GM12873 (cell line): ENCODE data around the gene ALOX5.

ENCODE experiments used
- CTCF ChIP-seq: IDR thresholded peaks from 2 replicates; pipeline ENCODE4 v1.5.1; 2012; ENCODE audit warnings: low read depth, mild to moderate bottlenecking, moderate library complexity, low read length, control low read depth; ENCODE audit not compliant: insufficient read depth; ENCODE audit errors: missing control alignments

Gene ALOX5

DNA sequence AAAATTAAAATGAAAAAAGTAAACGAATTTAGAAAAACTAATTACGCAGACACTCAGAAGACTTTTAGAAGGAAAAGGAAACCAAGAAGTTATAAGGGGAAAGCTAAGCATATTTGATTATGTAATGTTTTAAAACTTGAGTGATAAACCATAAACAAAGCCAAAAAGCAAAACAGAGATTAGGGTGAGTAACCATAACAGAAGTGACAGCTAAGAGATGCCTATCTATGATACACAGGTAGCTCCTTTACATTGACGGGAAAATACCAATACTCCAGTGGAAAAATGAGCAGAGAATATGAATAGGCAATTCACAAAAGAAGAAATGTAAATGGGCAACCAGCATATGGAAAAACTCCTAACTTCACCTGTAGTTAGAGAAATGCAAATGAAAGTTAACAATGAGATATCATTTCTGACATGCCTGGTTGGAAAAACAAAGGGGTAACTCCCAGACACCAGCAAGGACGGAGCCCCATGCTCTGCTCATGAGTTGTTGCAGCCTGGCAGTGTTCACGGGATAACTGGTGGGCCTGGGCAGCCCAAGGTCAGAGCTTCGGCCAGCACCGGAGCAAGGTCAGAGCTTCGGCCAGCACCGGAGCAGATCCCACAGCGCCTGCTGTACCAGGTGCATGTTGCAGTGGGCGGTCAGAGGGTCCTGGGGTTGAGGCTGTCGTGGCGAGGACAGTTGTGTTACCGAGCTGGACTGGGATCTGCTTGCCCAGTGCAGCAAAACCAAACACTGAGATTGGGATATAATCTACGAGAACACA, 58.9 kb downstream of the ALOX5 start:
- TF ChIP-seq CTCF: no peak

- no peak for TF ChIP-seq CTCF
Observed at GRCh38 chr10:45433716-45434469, 59.9 kb downstream of the ALOX5 start.

DNA sequence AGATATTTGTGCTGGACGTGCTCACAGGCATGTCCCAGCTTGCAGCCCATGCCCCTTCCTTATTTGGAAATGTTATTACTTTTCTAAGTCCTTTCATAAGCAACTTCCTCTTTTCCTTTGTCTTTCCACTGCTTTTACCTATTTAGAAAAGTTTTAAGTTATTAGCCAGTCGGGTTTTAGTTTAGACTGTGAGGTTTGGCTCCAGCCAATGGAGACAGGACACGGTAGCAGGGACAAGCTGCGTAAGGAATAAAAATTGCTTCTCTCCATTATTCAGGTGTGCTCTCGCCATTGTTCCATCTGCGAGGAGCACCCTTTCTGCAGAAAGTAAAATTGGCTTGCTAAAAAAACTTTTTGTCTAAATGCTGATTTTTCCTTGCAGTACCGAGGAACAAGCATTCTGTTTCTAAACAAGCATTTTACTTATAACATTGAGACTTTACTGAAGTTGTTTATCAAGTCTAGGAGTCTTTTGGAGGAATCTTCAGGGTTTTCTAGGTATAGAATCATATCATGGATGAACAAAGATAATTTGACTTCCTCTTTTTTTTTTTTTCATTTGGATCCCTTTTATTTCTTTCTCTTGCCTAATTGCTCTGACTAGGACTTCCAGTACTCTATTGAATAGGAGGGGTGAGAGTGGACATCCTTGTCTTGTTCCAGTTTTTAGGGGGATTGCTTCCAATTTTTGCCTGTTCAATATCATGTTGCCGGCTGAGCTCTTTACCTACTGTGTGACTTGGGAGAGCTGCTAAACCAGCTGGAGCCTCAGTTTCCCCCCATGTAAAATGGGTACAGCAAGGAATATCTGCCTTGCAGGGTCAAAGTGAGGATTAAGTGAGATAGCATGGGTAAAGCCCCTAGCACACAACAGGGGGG, 63.8 kb downstream of the ALOX5 start:
- no peak for TF ChIP-seq CTCF

DNA sequence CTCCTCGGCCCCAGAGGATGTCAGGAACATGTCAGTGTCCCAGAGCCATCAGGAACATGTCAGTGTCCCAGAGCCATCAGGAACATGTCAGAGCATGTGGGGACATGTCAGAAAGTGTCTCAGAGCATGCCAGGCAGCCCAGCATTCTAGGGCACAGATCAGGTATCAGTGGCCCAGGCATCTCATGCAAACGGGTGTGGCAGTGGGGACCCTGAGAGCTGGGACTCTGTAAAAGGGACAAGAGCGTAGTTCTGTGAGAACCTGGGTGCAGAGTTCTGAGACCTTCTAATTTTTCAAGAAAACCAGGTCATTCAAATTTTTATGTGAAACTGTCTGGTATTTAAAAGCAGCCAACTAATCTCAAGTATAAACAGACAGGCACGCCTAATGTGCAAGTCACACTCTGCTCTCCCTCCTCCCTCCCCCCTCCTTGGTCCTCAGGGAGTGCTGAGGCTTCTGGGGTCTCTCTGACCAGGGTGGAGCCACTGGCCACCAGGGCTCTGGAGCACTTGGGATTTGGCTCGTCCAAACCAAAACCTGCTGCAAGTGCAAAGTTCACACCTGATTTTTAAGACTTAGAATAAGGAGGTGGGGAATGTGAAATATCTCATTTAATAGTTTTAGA, 64.6 kb downstream of the ALOX5 start:
- no peak for TF ChIP-seq CTCF

GRCh38 chr10:45439365-45439764, 65.3 kb downstream of the ALOX5 start:
- no peak for TF ChIP-seq CTCF

- TF ChIP-seq CTCF: no peak
Observed at GRCh38 chr10:45439873-45440272, 65.9 kb downstream of the ALOX5 start.
